Hypothalamus (tissue), 51 donors: ENCODE measurements around the gene LGALS9C.
"Not testable (repeated sequence)": the region's sequence is repeated elsewhere in the genome, so short reads cannot be mapped to it uniquely, and the experiment has no call there.

Experiments
- DNase-seq, 51 donors: peaks; one replicate each; lab custom pipeline; 2025; lab: John Stamatoyannopoulos, UW

The LGALS9C gene

GRCh38 chr17:18478362-18478761 lies 1.8 kb downstream of the LGALS9C start:
- DNase-seq = not testable (repeated sequence)

- not testable (repeated sequence) for DNase-seq
Measured at GRCh38 chr17:18478977-18479595, 2.5 kb downstream of the LGALS9C start.

DNA sequence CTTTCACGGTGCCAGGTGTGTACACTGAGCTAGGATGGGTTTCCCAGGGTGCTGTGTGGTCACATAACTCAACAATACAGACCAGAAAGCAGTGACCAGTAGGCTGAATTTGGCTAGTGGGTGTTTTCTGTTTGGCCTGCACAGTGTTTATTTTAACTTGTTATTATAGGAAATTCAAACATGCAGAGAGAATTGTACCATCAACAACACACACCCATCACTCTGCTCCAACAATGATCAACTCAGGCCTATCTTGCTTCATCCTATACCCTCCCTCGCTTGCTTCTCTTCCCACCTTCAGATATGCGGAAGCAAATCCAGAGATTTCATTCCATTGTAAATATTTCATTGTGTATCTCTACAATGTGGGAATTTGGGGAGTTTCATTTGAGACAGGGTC lies 5.2 kb downstream of the LGALS9C start:
- not testable (repeated sequence) for DNase-seq

DNA sequence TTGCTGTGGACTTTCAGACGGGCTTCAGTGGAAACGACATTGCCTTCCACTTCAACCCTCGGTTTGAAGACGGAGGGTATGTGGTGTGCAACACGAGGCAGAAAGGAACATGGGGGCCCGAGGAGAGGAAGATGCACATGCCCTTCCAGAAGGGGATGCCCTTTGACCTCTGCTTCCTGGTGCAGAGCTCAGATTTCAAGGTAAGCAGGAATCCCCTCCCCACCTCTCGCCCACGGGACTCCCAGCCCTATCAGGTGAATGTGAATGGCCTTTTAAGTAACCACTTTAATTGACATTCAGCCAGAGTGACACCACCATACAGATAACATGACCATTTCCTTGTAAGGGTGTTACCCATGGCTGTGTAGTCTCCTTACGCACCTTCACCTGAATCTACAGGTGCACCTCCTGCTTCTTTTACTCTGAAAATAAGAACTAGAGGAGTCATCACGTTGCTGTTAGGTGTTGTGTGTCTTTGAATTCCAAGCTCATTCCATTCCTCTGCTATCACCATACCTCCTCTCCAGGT lies 9.4 kb downstream of the LGALS9C start:
- not testable (repeated sequence) for DNase-seq

DNA sequence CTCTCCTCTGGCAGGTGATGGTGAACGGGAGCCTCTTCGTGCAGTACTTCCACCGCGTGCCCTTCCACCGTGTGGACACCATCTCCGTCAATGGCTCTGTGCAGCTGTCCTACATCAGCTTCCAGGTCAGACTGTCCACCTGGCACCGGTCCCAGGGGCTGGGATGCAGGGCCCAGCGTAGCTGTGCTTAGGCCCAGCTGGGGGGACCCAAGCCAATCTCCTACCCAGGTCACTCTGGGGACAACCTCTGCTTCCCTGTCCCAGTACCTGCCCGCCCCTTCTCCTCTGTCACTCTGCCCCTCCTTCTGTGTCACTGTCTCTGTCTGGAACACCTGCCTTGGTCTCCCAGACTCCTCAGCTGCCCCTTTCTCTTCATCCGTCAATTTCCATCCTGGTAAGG lies 11.0 kb downstream of the LGALS9C start:
- not testable (repeated sequence) for DNase-seq

- DNase-seq = not testable (repeated sequence)
Measured at GRCh38 chr17:18488622-18489021, 12.0 kb downstream of the LGALS9C start.

DNA sequence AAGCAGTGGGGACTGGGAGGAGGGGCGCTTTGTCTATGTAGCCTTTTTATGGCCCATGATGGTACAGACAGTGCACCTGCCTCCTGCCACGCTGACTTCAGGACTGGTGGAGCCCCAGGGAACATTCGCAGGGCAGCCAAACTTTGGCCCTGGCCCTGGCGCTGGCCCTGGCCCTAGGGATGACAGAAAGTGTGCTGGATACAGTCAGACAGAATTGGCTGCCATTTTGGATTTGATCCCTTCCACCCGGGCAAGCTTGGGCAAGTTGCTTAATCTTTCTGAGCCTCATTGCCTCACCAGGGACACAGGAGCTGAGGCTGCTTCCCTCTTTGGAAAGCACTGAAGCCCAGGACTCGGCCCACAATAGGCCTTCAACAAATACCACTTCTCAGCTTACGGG lies 13.4 kb downstream of the LGALS9C start:
- DNase-seq = not testable (repeated sequence)

GRCh38 chr17:18492712-18493480 lies 16.3 kb downstream of the LGALS9C start:
- not testable (repeated sequence) for DNase-seq

- not testable (repeated sequence) for DNase-seq
Measured at GRCh38 chr17:18494250-18494768, 17.7 kb downstream of the LGALS9C start.

DNA sequence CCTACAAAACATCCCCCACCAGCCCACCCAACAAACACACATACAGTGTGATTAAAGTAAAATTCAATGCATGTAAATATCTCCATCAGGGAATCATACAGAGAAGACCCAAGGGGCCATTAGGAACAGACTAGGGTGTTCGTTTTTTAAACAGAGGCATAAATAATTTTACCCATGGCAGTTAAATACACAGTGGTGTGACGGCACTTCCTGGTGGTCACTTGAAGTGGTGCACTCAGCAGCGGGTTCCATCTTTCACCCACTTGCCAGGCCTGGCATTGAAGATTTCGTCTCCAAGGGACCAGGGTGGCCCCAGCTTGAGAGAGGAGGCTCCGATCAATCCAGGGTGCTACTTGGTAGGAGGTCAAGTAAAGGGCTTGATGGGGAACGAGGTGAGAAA lies 20.5 kb downstream of the LGALS9C start:
- DNase-seq = not testable (repeated sequence)

GRCh38 chr17:18499100-18499499 lies 22.5 kb downstream of the LGALS9C start:
- not testable (repeated sequence) for DNase-seq

GRCh38 chr17:18499756-18500155 lies 23.2 kb downstream of the LGALS9C start:
- DNase-seq = not testable (repeated sequence)

DNA sequence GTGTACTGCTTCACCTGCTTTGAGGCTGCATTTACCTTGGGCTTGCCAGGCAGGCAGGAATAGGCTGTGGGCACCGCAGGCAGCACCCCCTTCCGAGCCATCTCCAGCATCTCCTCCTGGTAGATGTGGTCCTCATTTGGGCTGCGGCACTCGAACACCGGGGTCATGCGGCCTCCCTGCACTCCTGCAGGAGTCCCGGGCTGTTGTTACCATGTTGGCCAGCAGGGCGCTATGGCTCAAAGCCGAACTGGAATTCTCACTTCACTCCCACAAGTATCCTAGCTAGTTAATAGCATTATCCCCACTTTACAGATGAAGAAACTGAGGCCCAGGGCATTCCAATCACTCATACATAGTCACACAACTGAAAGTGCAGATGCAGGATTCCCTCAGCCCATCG lies 23.7 kb downstream of the LGALS9C start:
- DNase-seq = not testable (repeated sequence)

GRCh38 chr17:18500816-18501215 lies 24.2 kb downstream of the LGALS9C start:
- not testable (repeated sequence) for DNase-seq

DNA sequence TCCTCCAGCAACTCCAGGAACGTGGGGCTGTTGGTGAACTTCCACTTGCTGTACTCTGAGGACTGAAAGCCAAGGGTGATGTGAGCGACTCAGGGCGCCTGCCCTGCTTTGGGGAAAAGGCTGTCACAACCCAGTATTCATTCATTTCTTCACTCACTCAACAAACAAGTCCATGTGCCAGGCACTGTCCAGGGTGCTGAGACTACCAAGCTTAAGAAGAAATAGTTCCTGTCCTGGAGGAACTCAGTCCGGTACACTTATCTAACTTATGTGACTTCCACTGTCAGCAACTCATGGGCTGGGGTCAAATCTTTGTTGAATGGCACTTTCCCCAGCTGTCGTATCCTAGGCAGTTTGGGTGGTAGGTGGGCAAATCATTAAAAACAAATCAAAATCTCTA lies 26.6 kb downstream of the LGALS9C start:
- DNase-seq = not testable (repeated sequence)

DNA sequence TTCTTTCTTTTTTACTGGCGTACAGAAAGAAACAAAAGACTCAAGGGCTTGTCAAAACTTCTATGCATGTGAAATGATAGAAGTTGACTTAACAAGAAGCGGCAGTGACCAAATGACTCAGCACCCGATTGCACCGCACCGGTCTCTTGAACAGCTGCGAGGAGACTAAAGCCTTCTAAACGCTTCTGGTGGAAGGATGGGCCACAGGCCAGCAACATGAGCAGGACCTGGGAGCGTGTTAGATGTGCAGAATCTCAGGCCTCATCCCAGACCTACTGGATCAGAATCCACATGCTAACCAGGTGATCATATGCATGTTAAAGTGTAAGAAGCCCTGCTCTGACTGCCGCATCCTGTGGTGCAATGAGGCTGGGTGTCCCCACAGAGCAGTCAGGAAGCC lies 31.1 kb downstream of the LGALS9C start:
- DNase-seq = not testable (repeated sequence)

DNA sequence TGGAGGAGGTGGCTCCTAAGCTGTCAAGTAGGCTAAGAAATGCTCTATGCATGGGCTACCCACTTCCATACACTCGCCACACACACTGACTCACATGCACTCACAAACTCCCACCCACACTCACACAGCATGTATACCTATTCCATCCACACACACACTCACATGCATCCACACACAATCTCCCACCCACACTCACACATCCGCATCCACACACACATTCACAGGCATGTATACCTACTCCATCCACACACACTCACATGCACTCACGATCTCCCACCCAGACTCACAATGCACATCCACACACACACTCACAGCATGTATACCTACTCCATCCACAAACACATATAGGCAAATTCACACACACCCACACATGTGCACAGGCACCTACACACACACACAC lies 32.1 kb downstream of the LGALS9C start:
- not testable (repeated sequence) for DNase-seq

GRCh38 chr17:18521100-18521499 lies 44.5 kb downstream of the LGALS9C start:
- DNase-seq = not testable (repeated sequence)

- DNase-seq = not testable (repeated sequence)
Measured at GRCh38 chr17:18525015-18525414, 48.4 kb downstream of the LGALS9C start.

DNA sequence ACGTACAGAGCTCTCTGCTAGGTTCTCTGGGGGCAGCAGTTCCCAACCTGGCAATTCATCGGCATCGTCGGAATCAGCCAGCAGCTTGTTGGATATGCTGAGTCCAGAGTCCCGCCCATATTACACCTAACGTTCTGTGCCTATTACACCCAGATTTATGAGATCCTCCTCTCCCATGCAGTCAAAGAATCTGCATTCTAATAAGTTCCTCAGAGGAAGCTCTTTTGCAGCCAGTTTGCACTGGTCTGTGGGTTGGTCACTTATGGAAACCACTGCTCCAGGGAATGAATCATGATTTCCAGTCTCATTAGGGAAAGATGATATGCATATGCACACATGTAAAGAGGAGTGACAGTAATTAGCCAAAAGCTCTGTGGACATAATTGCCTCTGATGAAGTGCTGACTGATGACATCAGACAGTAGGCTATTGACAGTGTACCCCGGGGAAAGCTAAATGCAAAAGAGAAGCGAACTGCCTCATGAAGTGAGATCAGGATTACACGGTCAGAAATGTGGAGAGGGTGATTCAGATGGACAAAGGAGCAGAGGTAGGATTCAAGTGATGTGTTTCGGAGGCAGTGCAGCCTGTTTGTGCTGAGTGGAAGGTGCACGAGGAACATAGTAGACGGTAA lies 49.7 kb downstream of the LGALS9C start:
- DNase-seq = not testable (repeated sequence)

GRCh38 chr17:18527354-18527753 lies 50.8 kb downstream of the LGALS9C start:
- not testable (repeated sequence) for DNase-seq
